SIG-M5 (cell line): ENCODE data around the gene USP3.

Experiments used
- DNase-seq: peaks from one replicate; lab custom pipeline; 2025; lab: John Stamatoyannopoulos, UW

The USP3 gene

GRCh38 chr15:63544258-63545026 lies 40.0 kb downstream of the USP3 start:
- DNase-seq: peak; percentile 89

GRCh38 chr15:63545520-63545919 lies 41.1 kb downstream of the USP3 start:
- no peak for DNase-seq

GRCh38 chr15:63551400-63551799 lies 47.0 kb downstream of the USP3 start:
- no peak for DNase-seq

GRCh38 chr15:63553388-63553791 lies 49.0 kb downstream of the USP3 start:
- no peak for DNase-seq

- no peak for DNase-seq
Observed at GRCh38 chr15:63554337-63554927, 50.0 kb downstream of the USP3 start.

- no peak for DNase-seq
Observed at GRCh38 chr15:63555507-63555906, 51.1 kb downstream of the USP3 start.

- DNase-seq: no peak
Observed at GRCh38 chr15:63556246-63556645, 51.9 kb downstream of the USP3 start.

GRCh38 chr15:63556736-63557135 lies 52.3 kb downstream of the USP3 start:
- DNase-seq: no peak

- no peak for DNase-seq
Observed at GRCh38 chr15:63559753-63560152, 55.4 kb downstream of the USP3 start.

- DNase-seq: no peak
Observed at GRCh38 chr15:63560741-63561448, 56.5 kb downstream of the USP3 start.

GRCh38 chr15:63564093-63564492 lies 59.7 kb downstream of the USP3 start:
- DNase-seq: no peak

GRCh38 chr15:63565536-63566186 lies 61.3 kb downstream of the USP3 start:
- no peak for DNase-seq

- DNase-seq: no peak
Observed at GRCh38 chr15:63572749-63573464, 68.5 kb downstream of the USP3 start.

- DNase-seq: no peak
Observed at GRCh38 chr15:63573533-63573932, 69.1 kb downstream of the USP3 start.

GRCh38 chr15:63575312-63575711 lies 70.9 kb downstream of the USP3 start:
- DNase-seq: no peak

- no peak for DNase-seq
Observed at GRCh38 chr15:63576441-63576840, 72.0 kb downstream of the USP3 start.

- no peak for DNase-seq
Observed at GRCh38 chr15:63582179-63582578, 77.8 kb downstream of the USP3 start.

- no peak for DNase-seq
Observed at GRCh38 chr15:63582718-63583426, 78.5 kb downstream of the USP3 start.

- no peak for DNase-seq
Observed at GRCh38 chr15:63586790-63587189, 82.4 kb downstream of the USP3 start.

GRCh38 chr15:63587527-63587926 lies 83.1 kb downstream of the USP3 start:
- no peak for DNase-seq

- DNase-seq: no peak
Observed at GRCh38 chr15:63588826-63589225, 84.4 kb downstream of the USP3 start.
